D341Med (cell line): ENCODE data around the gene BNIPL.

ENCODE experiments used
- DNase-seq: peaks from one replicate; pipeline ENCODE4 v3.0.0; 2012; ENCODE audit warnings: low spot score

Gene BNIPL

GRCh38 chr1:151059109-151060006 is 23.0 kb downstream of the BNIPL start, which contains the start of gene CDC42SE1:
TSS of gene CDC42SE1 (minus strand) at chr1:151059622. CDS start at chr1:151055730, 3,892 bp downstream.
- peak; percentile 96 for DNase-seq

GRCh38 chr1:151060007-151060656 is 23.7 kb downstream of the BNIPL start, which contains the start of gene MLLT11:
TSS of gene MLLT11 (plus strand) at chr1:151060397. CDS start at chr1:151067225, 6,828 bp downstream.
- peak; percentile 84 for DNase-seq

- DNase-seq: no peak
These were observed 24.5 kb downstream of the BNIPL start for GRCh38 chr1:151060657-151061421.

GRCh38 chr1:151061704-151062103 is 25.3 kb downstream of the BNIPL start:
- DNase-seq: no peak

- peak; percentile 42 for DNase-seq
These were observed 26.5 kb downstream of the BNIPL start for GRCh38 chr1:151062741-151063371.

GRCh38 chr1:151065089-151065645 is 28.8 kb downstream of the BNIPL start:
- DNase-seq: no peak

- no peak for DNase-seq
These were observed 30.8 kb downstream of the BNIPL start for GRCh38 chr1:151067185-151067584.

- DNase-seq: no peak
These were observed 32.7 kb downstream of the BNIPL start for GRCh38 chr1:151069103-151069486.

GRCh38 chr1:151070474-151071276 is 34.3 kb downstream of the BNIPL start, which contains the start of gene GABPB2:
TSS of gene GABPB2 (plus strand) at chr1:151070761. CDS start at chr1:151088190, 17,429 bp downstream.
- peak; percentile 94 for DNase-seq

- DNase-seq: no peak
These were observed 35.8 kb downstream of the BNIPL start for GRCh38 chr1:151072224-151072623.

GRCh38 chr1:151085953-151086559 is 49.7 kb downstream of the BNIPL start:
- DNase-seq: no peak
